ENCODE data around the gene RASD1.

The RASD1 gene

GRCh38 chr17:17496189-17497064, at the start of gene RASD1:
Gene RASD1 (minus strand): TSS chr17:17496395. CDS start chr17:17496181, 214 bp downstream.
- in situ Hi-C loops (cut with MboI; ENCODE audit: low sequenced_read_pairs) = no loop called here

- in situ Hi-C loops (cut with MboI; ENCODE audit: low sequenced_read_pairs) = no loop called here
Measured at GRCh38 chr17:17545984-17546383, 49.8 kb upstream of the RASD1 start.

DNA sequence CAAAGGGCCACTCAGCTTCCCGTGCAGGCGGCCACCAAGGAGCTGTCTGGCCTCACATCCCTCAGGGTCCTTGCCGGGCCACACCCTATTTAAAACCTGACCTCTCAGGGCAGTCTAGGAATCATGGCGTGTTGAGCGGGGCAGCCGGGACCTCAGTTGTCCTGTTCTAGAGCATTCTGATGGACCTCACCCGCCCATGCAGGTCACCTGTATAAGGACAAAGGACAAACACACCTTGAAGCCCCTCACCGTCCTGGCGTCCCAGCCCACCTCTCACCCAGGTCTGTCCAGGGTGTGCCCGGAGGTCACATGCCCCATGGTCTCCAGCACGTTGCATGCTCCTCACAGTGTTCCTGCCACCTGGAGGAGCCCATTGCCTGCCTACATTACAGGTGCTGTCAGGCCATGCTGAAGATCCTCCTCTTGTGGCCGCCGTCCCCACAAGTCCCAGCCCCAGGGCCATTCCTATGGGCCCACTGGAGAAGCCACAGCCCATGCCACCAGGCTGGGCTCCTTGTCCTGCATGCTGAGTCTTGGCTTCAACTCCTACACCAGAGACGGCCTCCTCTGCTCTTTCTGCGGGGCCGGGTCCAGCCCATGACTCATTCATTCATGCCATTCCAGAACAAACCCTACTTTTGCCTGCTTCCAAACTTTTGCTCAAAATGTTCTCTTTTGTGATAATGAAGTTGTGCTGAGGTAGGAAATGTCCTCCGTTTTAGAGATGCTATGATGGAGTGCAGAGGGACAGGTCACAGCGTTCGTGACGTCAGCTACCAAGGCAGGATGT, 49.0 kb upstream of the RASD1 start:
- in situ Hi-C loops (cut with MboI; ENCODE audit: low sequenced_read_pairs) = no loop called here

DNA sequence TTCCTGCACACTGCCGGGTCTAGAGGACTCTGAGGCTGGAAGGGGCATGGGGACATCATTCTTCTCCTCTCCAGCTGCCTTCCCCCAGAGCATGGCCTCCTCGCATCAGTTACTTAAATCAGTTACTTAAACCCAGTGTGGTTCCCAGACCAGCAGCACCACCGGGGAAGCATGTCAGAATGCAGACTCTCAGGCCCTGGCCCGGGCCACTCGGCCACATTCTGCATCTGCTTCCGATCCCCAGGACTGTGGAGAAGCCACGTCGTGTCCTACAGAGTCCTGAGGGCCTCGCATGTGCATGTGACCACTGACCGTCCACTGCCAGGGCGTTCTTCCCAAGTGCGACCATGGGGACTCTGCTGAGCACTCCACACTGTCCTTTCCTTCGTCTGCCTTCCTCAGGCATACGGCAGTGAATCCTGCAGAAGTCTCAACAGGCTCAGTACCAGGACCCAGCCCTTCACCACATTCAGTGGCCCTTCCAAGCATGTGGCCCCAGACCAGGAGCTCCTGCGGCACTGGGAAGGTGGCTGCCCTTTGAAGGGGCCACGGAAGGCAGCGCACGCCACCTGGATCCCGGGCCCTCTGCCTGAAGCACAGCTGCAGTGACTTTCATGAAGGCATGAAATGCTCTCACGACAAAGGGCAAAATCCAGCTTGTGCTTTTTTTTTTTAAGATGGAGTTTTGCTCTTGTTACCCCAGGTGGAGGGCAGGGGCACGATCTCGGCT, 46.9 kb upstream of the RASD1 start:
- in situ Hi-C loops (cut with MboI; ENCODE audit: low sequenced_read_pairs) = no loop called here

GRCh38 chr17:17541640-17542001, 45.4 kb upstream of the RASD1 start:
- in situ Hi-C loops (cut with MboI; ENCODE audit: low sequenced_read_pairs) = no loop called here

GRCh38 chr17:17540935-17541639, 44.9 kb upstream of the RASD1 start:
- in situ Hi-C loops (cut with MboI; ENCODE audit: low sequenced_read_pairs) = no loop called here

DNA sequence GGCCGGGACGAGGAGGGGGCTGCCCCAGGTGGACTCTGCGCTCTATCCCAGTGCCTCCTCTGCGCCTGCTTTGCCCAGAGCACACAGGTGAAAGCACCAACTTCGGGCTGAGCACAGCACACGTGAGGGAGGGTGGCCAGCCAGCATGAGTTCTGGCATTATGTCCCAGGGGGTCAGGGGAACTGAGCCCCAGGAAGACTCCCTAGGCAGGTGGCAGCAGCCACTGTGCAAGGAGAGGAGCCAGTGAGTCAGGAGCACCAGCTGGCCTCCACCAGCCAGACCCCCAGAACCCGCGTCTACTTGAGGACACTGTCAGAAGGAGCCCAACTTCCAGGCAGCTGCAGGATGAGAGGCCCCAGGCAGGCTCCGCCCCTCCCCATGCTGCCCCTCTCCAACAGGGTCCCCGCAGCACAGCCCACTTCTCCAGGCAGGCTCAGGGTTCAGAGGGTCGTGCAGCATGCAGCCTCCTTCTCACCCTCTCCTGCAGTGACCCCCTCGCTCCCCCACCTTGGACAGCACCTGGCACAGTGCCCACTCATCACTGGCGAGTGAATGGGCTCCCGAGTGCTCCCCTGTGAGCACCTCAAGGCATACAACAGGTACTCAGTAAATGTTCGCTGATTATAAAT, 44.2 kb upstream of the RASD1 start:
- in situ Hi-C loops (cut with MboI; ENCODE audit: low sequenced_read_pairs) = no loop called here

DNA sequence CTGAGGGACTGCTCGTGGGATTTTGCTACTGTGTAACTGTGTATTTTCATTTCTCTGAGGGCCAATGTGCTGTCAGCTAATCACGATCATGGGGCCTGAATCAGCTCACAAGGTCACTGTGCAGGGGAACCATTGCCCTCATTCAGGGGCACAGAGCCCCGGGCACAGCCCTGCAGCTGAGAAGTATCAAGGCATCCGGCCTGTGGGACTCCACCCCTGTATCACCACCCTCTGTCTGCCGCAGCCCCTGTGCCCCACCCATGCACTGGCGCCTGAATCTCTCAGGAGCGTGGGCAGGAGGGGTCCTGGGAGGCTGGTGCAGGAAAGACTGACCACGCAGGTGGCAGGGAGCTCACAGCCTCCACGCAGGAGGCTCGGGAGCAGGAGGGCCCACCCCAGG, 43.4 kb upstream of the RASD1 start:
- in situ Hi-C loops (cut with MboI; ENCODE audit: low sequenced_read_pairs) = no loop called here

- in situ Hi-C loops (cut with MboI; ENCODE audit: low sequenced_read_pairs) = no loop called here
Measured at GRCh38 chr17:17538417-17539391, 42.5 kb upstream of the RASD1 start.

- in situ Hi-C loops (cut with MboI; ENCODE audit: low sequenced_read_pairs) = no loop called here
Measured at GRCh38 chr17:17537311-17538099, 41.3 kb upstream of the RASD1 start.

GRCh38 chr17:17536702-17537101, 40.5 kb upstream of the RASD1 start:
- in situ Hi-C loops (cut with MboI; ENCODE audit: low sequenced_read_pairs) = no loop called here

DNA sequence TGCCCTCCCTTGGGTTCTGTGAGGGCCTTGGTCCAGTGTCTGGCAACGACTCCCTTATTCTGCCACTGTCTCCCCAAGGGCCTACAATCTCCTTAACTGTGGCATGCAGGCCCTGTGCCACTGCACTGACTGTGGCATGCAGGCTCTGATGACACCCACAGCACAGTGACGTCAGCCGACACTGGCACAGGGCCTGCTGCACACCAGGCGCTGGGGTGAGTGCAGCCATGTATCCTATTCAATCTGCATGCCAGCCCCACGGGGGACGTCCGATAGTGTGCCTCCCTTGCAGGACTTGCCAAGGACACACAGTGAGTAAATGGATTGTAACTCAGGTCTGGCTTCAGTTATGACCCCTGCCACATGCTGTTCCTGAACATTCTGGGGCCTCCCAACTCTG, 39.8 kb upstream of the RASD1 start:
- in situ Hi-C loops (cut with MboI; ENCODE audit: low sequenced_read_pairs) = no loop called here

DNA sequence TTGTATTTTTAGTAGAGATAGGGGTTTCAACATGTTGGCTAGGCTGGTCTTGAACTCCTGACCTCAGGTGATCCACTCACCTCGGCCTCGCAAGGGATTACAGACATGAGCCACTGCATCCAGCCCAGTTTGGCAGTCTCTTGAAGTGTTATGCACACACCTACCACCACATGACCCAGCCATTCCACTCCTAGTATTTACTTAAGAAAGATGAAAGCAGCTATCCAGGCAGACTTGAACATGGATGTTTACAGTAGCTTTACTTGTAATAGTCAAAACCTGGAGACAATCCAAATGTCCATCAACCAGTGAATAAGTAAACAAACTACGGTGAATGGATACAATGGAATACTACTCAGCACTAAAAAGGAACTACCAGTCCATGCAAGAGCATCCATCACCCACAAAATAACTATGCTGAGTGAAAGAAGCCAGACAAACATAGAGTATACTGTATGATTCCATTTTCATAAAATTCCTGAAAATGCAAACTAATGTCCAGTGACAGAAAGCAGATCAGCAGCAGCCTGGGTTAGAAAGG, 37.8 kb upstream of the RASD1 start:
- in situ Hi-C loops (cut with MboI; ENCODE audit: low sequenced_read_pairs) = no loop called here

DNA sequence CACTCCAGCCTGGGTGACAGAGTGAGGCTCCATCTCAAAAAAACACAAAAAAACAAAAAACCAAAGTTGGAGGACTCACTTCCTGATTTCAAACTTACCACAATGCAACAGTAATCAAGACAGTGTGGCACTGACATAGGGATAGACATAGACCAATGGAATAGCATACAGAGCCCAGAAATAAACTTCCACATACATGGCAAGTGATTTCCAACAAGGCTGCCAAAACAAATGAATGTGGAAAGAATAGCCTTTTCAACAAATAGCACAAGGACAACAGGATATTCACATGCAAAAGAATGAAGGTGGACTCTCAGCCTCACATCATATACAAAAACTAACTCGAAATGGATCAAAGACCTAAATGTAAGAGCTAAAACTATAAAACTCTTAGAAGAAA, 36.8 kb upstream of the RASD1 start:
- in situ Hi-C loops (cut with MboI; ENCODE audit: low sequenced_read_pairs) = no loop called here

DNA sequence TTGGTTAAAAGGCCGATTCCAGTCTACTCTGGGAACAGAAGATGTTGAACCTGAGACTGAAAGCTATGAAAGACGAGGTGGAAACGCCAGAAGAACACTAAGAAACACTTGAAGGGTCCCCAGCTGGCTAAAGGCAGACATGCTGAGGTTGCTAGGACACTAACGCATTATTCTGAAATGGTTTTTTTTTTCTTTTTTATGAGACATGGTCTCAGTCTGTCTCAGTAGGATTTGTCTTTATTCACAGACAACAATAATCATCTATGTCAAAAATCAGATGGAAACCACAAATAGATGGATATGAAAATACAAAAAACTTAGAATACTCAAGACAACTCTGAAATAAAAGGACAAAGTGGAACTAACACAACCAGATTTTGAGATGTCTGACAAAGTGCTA, 35.0 kb upstream of the RASD1 start:
- in situ Hi-C loops (cut with MboI; ENCODE audit: low sequenced_read_pairs) = no loop called here

DNA sequence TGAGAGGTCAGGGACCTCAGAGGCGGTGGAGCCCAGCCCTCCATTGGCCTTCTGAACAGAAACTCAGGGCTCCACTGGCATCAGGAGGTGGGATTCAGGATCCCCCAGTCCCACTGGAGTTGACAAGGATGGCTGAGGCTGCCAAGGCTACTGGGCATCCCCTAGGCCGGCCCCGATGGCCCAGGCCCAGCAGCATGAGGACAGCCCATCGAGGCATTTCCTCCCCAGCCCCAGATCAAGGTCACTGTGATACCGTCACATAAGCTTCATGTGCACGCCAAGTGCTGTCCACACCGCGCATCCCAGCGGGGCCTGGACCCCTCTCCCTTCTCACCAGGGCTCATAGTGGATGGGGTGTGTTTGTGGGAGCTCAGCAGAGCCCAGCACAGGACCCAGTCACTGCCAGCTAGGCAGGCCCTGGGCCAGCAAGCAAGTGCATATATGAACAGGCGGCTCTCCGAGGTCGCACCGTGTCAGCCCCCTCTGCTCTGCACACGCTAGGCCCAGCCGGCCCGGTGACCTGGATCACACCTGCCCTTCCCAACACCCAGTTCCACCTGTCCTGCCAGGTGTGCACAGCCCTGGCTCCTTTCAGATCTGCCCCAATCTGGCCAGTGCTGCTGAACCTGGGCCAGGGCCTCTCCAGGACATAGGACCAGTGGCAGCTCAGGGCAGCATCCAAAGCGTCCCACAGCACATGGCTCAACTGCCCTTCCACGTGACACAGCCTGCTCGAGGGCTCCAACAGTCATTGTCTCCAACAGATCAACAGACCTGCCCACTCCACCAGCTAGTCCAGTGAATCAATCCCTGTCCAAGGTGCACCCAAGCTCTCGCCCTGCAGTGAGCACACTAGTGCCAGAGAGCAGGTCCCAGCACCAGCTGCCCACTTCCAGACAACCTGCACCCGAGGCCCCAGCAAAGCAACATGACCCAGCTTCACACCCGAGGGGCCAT, 32.8 kb upstream of the RASD1 start:
- in situ Hi-C loops (cut with MboI; ENCODE audit: low sequenced_read_pairs) = no loop called here

DNA sequence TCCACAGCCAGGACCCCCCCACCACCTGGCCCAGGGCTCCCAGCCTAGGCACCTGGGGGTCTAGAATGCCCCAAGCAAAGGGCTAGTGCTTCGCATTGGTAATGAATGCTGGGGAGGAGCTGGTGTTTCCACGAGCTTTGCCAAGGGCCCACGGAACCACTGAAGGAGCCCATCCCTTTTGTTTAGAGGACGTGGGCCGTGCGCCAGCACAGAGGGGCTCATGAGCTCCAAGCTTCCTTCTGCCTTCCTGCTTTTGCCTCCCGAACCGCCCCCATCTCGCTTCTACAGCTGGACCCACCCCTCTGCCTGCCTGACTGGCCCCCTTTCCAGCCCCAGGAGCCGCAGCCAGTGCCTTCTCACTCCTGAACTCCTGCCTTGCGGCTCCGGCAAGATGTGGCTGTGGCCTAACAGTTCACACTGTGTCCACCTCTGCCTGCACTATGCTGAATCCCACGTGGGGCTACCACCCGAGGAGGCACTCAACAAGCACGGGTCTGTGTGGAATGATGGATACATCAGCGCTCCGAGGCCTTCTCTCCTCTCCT, 31.8 kb upstream of the RASD1 start:
- in situ Hi-C loops (cut with MboI; ENCODE audit: low sequenced_read_pairs) = no loop called here
